ENCODE measurements around the gene NCOA3.

DNA sequence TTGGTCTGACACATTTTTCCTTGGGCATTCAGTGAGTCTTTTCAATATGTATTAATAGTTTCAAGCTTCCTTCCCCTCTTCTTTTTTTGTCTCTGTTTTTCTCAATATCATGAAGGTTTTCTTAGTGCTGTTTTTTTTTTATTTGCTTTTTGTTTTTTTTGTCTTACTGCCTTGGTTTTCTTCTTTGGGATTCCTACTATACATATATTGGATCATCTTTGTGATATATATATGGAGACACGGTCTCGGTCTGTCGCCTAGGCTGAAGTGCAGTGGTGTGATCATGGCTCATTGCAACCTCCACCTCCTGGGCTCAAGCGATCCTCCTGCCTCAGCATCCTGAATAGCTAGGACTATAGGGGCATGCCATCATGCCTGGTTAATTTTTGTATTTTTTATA, 43.8 kb downstream of the NCOA3 start:
- TF ChIP-seq, protein P1, sequence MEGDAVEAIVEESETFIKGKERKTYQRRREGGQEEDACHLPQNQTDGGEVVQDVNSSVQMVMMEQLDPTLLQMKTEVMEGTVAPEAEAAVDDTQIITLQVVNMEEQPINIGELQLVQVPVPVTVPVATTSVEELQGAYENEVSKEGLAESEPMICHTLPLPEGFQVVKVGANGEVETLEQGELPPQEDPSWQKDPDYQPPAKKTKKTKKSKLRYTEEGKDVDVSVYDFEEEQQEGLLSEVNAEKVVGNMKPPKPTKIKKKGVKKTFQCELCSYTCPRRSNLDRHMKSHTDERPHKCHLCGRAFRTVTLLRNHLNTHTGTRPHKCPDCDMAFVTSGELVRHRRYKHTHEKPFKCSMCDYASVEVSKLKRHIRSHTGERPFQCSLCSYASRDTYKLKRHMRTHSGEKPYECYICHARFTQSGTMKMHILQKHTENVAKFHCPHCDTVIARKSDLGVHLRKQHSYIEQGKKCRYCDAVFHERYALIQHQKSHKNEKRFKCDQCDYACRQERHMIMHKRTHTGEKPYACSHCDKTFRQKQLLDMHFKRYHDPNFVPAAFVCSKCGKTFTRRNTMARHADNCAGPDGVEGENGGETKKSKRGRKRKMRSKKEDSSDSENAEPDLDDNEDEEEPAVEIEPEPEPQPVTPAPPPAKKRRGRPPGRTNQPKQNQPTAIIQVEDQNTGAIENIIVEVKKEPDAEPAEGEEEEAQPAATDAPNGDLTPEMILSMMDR (IDR thresholded peaks at IDR 0.05; ENCODE audit: low read length), result no peak
- TF ChIP-seq EZH2 (IDR thresholded peaks at IDR 0.05; ENCODE audit: borderline replicate concordance, low read length), result no peak

All from OCI-LY1 (cell line).